ENCODE measurements around the gene ATF6.

ATF6 gene

GRCh38 chr1:161884475-161884874 lies 118.4 kb downstream of the ATF6 start:
- no peak overlapping the region for H3K4me3 ChIP-seq (ENCODE audit: insufficient read depth, low read depth, low read length)
- H3K27ac ChIP-seq (ENCODE audit: insufficient read depth, low read depth, low read length, poor library complexity, severe bottlenecking): no peak overlapping the region
- H3K9me3 ChIP-seq (ENCODE audit: control insufficient read depth, low read length): no peaks in the 10 kb centered on the region
- 88 to 94% methylated on average over 2 of the region's 2 CpGs for WGBS, 2 experiments
- no peaks in the 10 kb centered on the region for H3K36me3 ChIP-seq (ENCODE audit: control insufficient read depth, insufficient read depth, low read length)
- no peaks in the 10 kb centered on the region for H3K27me3 ChIP-seq (ENCODE audit: control insufficient read depth, insufficient read depth, low read length, poor library complexity, severe bottlenecking)
- H3K4me1 ChIP-seq (ENCODE audit: control insufficient read depth, insufficient read depth, low read length): no peaks in the 10 kb centered on the region

- H3K9me3 ChIP-seq (ENCODE audit: control insufficient read depth, low read length): no peaks in the 10 kb centered on the region
- WGBS, 2 experiments: 100% methylated on average over 1 of the region's 1 CpG
- no peak overlapping the region for H3K27ac ChIP-seq (ENCODE audit: insufficient read depth, low read depth, low read length, poor library complexity, severe bottlenecking)
- H3K27me3 ChIP-seq (ENCODE audit: control insufficient read depth, insufficient read depth, low read length, poor library complexity, severe bottlenecking): no peaks in the 10 kb centered on the region
- H3K4me3 ChIP-seq (ENCODE audit: insufficient read depth, low read depth, low read length): no peak overlapping the region
- no peaks in the 10 kb centered on the region for H3K36me3 ChIP-seq (ENCODE audit: control insufficient read depth, insufficient read depth, low read length)
- H3K4me1 ChIP-seq (ENCODE audit: control insufficient read depth, insufficient read depth, low read length): no peaks in the 10 kb centered on the region
Measured at GRCh38 chr1:161885003-161885402, 118.9 kb downstream of the ATF6 start.

GRCh38 chr1:161885759-161886158 lies 119.6 kb downstream of the ATF6 start:
- 100% methylated on average over 1 of the region's 1 CpG; no CpG with 5 or more reads in 1 of the 2 experiments for WGBS, 2 experiments
- Histone ChIP-seq H3K4me3 (ENCODE audit: insufficient read depth, low read depth, low read length) (no peak overlapping the region), H3K36me3 (ENCODE audit: control insufficient read depth, insufficient read depth, low read length) (no peaks in the 10 kb centered on the region), H3K27ac (ENCODE audit: insufficient read depth, low read depth, low read length, poor library complexity, severe bottlenecking) (no peak overlapping the region), H3K4me1 (ENCODE audit: control insufficient read depth, insufficient read depth, low read length) (no peaks in the 10 kb centered on the region), H3K9me3 (ENCODE audit: control insufficient read depth, low read length) (no peaks in the 10 kb centered on the region), H3K27me3 (ENCODE audit: control insufficient read depth, insufficient read depth, low read length, poor library complexity, severe bottlenecking) (no peaks in the 10 kb centered on the region)

- H3K36me3 ChIP-seq (ENCODE audit: control insufficient read depth, insufficient read depth, low read length): no peaks in the 10 kb centered on the region
- 90 to 97% methylated on average over 5 of the region's 5 CpGs for WGBS, 2 experiments
- no peak overlapping the region for H3K4me3 ChIP-seq (ENCODE audit: insufficient read depth, low read depth, low read length)
- no peaks in the 10 kb centered on the region for H3K9me3 ChIP-seq (ENCODE audit: control insufficient read depth, low read length)
- H3K27me3 ChIP-seq (ENCODE audit: control insufficient read depth, insufficient read depth, low read length, poor library complexity, severe bottlenecking): no peaks in the 10 kb centered on the region
- H3K27ac ChIP-seq (ENCODE audit: insufficient read depth, low read depth, low read length, poor library complexity, severe bottlenecking): no peak overlapping the region
- no peaks in the 10 kb centered on the region for H3K4me1 ChIP-seq (ENCODE audit: control insufficient read depth, insufficient read depth, low read length)
Measured at GRCh38 chr1:161886589-161886988, 120.5 kb downstream of the ATF6 start.

- H3K36me3 ChIP-seq (ENCODE audit: control insufficient read depth, insufficient read depth, low read length): no peaks in the 10 kb centered on the region
- no peaks in the 10 kb centered on the region for H3K4me1 ChIP-seq (ENCODE audit: control insufficient read depth, insufficient read depth, low read length)
- WGBS, 2 experiments: 92 to 96% methylated on average over 3 of the region's 3 CpGs
- H3K27me3 ChIP-seq (ENCODE audit: control insufficient read depth, insufficient read depth, low read length, poor library complexity, severe bottlenecking): no peaks in the 10 kb centered on the region
- H3K9me3 ChIP-seq (ENCODE audit: control insufficient read depth, low read length): no peaks in the 10 kb centered on the region
- H3K27ac ChIP-seq (ENCODE audit: insufficient read depth, low read depth, low read length, poor library complexity, severe bottlenecking): no peak overlapping the region
- no peak overlapping the region for H3K4me3 ChIP-seq (ENCODE audit: insufficient read depth, low read depth, low read length)
Measured at GRCh38 chr1:161887730-161888287, 121.7 kb downstream of the ATF6 start.

GRCh38 chr1:161890574-161890973 lies 124.5 kb downstream of the ATF6 start:
- Histone ChIP-seq H3K27me3 (ENCODE audit: control insufficient read depth, insufficient read depth, low read length, poor library complexity, severe bottlenecking) (no peaks in the 10 kb centered on the region), H3K4me1 (ENCODE audit: control insufficient read depth, insufficient read depth, low read length) (no peaks in the 10 kb centered on the region), H3K27ac (ENCODE audit: insufficient read depth, low read depth, low read length, poor library complexity, severe bottlenecking) (no peak overlapping the region), H3K36me3 (ENCODE audit: control insufficient read depth, insufficient read depth, low read length) (no peaks in the 10 kb centered on the region), H3K4me3 (ENCODE audit: insufficient read depth, low read depth, low read length) (no peak overlapping the region), H3K9me3 (ENCODE audit: control insufficient read depth, low read length) (no peaks in the 10 kb centered on the region)
- 95 to 96% methylated on average over 22 of the region's 22 CpGs for WGBS, 2 experiments

- WGBS, 2 experiments: 100% methylated on average over 2 of the region's 2 CpGs; no CpG with 5 or more reads in 1 of the 2 experiments
- Histone ChIP-seq H3K36me3 (ENCODE audit: control insufficient read depth, insufficient read depth, low read length) (no peaks in the 10 kb centered on the region), H3K27me3 (ENCODE audit: control insufficient read depth, insufficient read depth, low read length, poor library complexity, severe bottlenecking) (no peaks in the 10 kb centered on the region), H3K4me3 (ENCODE audit: insufficient read depth, low read depth, low read length) (no peak overlapping the region), H3K9me3 (ENCODE audit: control insufficient read depth, low read length) (no peaks in the 10 kb centered on the region), H3K4me1 (ENCODE audit: control insufficient read depth, insufficient read depth, low read length) (no peaks in the 10 kb centered on the region), H3K27ac (ENCODE audit: insufficient read depth, low read depth, low read length, poor library complexity, severe bottlenecking) (no peak overlapping the region)
Measured at GRCh38 chr1:161899091-161899490, 133.0 kb downstream of the ATF6 start.

- Histone ChIP-seq H3K9me3 (ENCODE audit: control insufficient read depth, low read length) (no peaks in the 10 kb centered on the region), H3K27ac (ENCODE audit: insufficient read depth, low read depth, low read length, poor library complexity, severe bottlenecking) (no peak overlapping the region), H3K36me3 (ENCODE audit: control insufficient read depth, insufficient read depth, low read length) (no peaks in the 10 kb centered on the region), H3K4me3 (ENCODE audit: insufficient read depth, low read depth, low read length) (no peak overlapping the region), H3K27me3 (ENCODE audit: control insufficient read depth, insufficient read depth, low read length, poor library complexity, severe bottlenecking) (no peaks in the 10 kb centered on the region), H3K4me1 (ENCODE audit: control insufficient read depth, insufficient read depth, low read length) (no peaks in the 10 kb centered on the region)
- WGBS, 2 experiments: 98% methylated on average over 5 of the region's 5 CpGs; no CpG with 5 or more reads in 1 of the 2 experiments
Measured at GRCh38 chr1:161900160-161900559, 134.0 kb downstream of the ATF6 start.

GRCh38 chr1:161902182-161902581 lies 136.1 kb downstream of the ATF6 start:
- Histone ChIP-seq H3K36me3 (ENCODE audit: control insufficient read depth, insufficient read depth, low read length) (no peaks in the 10 kb centered on the region), H3K4me1 (ENCODE audit: control insufficient read depth, insufficient read depth, low read length) (no peaks in the 10 kb centered on the region), H3K27me3 (ENCODE audit: control insufficient read depth, insufficient read depth, low read length, poor library complexity, severe bottlenecking) (no peaks in the 10 kb centered on the region), H3K9me3 (ENCODE audit: control insufficient read depth, low read length) (no peaks in the 10 kb centered on the region), H3K4me3 (ENCODE audit: insufficient read depth, low read depth, low read length) (no peak overlapping the region), H3K27ac (ENCODE audit: insufficient read depth, low read depth, low read length, poor library complexity, severe bottlenecking) (no peak overlapping the region)
- WGBS, 2 experiments: 97 to 100% methylated on average over 2 of the region's 2 CpGs

GRCh38 chr1:161905269-161905884 lies 139.3 kb downstream of the ATF6 start:
- no peaks in the 10 kb centered on the region for H3K9me3 ChIP-seq (ENCODE audit: control insufficient read depth, low read length)
- H3K27me3 ChIP-seq (ENCODE audit: control insufficient read depth, insufficient read depth, low read length, poor library complexity, severe bottlenecking): no peaks in the 10 kb centered on the region
- H3K27ac ChIP-seq (ENCODE audit: insufficient read depth, low read depth, low read length, poor library complexity, severe bottlenecking): no peak overlapping the region
- no peak overlapping the region for H3K4me3 ChIP-seq (ENCODE audit: insufficient read depth, low read depth, low read length)
- 92% methylated on average over 3 of the region's 3 CpGs for WGBS, 2 experiments
- H3K36me3 ChIP-seq (ENCODE audit: control insufficient read depth, insufficient read depth, low read length): no peaks in the 10 kb centered on the region
- H3K4me1 ChIP-seq (ENCODE audit: control insufficient read depth, insufficient read depth, low read length): no peaks in the 10 kb centered on the region
